MM.1S (cell line): ENCODE results near the gene FRMD3.

ENCODE experiments used
- DNase-seq: peaks from one replicate; pipeline ENCODE4 v3.0.0-alpha.2; 2015
- H2AFZ ChIP-seq: fragments of 300-600 bp; sonication (generic); 2 replicates; pipeline ENCODE4 v1.6.0; 2016; ENCODE audit warnings: antibody characterized with exemption, low read length
- H3F3A ChIP-seq: fragments of 300-600 bp; sonication (generic); 2 replicates; pipeline ENCODE4 v1.6.1; 2016; ENCODE audit warnings: mild to moderate bottlenecking, antibody characterized with exemption, low read length, moderate library complexity, mixed read lengths; ENCODE audit not compliant: insufficient read depth
- H3K27ac ChIP-seq: fragments of 300-600 bp; sonication (generic); 2 replicates; pipeline ENCODE4 v1.5.1; 2016; ENCODE audit warnings: mild to moderate bottlenecking, low read length
- H3K27me3 ChIP-seq: fragments of 300-600 bp; sonication (generic); replicated peaks from 2 replicates; pipeline ENCODE4 v1.6.0; 2016; ENCODE audit warnings: low read length; ENCODE audit not compliant: insufficient read depth
- H3K36me3 ChIP-seq: fragments of 300-600 bp; sonication (generic); replicated peaks from 2 replicates; pipeline ENCODE4 v1.6.1; 2016; ENCODE audit warnings: mild to moderate bottlenecking, low read length, mixed read lengths; ENCODE audit not compliant: insufficient read depth
- H3K4me1 ChIP-seq: fragments of 300-600 bp; sonication (generic); 2 replicates; pipeline ENCODE4 v1.6.1; 2016; ENCODE audit warnings: low read length, mixed read lengths
- H3K4me2 ChIP-seq: fragments of 300-600 bp; sonication (generic); 2 replicates; pipeline ENCODE4 v1.6.0; 2016; ENCODE audit warnings: low read depth, low read length
- H3K4me3 ChIP-seq: fragments of 300-600 bp; sonication (generic); 2 replicates; pipeline ENCODE4 v1.5.1; 2016; ENCODE audit warnings: low read length, mixed read lengths
- H3K79me2 ChIP-seq: fragments of 300-600 bp; sonication (generic); 2 replicates; pipeline ENCODE4 v1.6.1; 2016; ENCODE audit warnings: mixed run types, low read length, mixed read lengths
- H3K9ac ChIP-seq: fragments of 300-600 bp; sonication (generic); 2 replicates; pipeline ENCODE4 v1.6.1; 2016; ENCODE audit warnings: low read length, mixed read lengths
- H3K9me2 ChIP-seq: fragments of 300-600 bp; sonication (generic); replicated peaks from 2 replicates; pipeline ENCODE4 v1.6.1; 2016; ENCODE audit warnings: mild to moderate bottlenecking, low read length, mixed read lengths; ENCODE audit not compliant: insufficient read depth
- H3K9me3 ChIP-seq: fragments of 300-600 bp; sonication (generic); replicated peaks from 2 replicates; pipeline ENCODE4 v1.6.1; 2016; ENCODE audit warnings: mild to moderate bottlenecking, low read length, mixed read lengths; ENCODE audit not compliant: insufficient read depth
- H4K20me1 ChIP-seq: fragments of 300-600 bp; sonication (generic); 2 replicates; pipeline ENCODE4 v1.6.1; 2016; ENCODE audit warnings: mild to moderate bottlenecking, low read length, moderate library complexity, mixed read lengths; ENCODE audit not compliant: insufficient read depth
- EZH2 ChIP-seq: fragments of 300-600 bp; sonication (generic); optimal IDR thresholded peaks from 2 replicates; pipeline ENCODE3; 2017; ENCODE audit warnings: low read depth, mild to moderate bottlenecking, antibody characterized with exemption, low read length, mixed read lengths
- EZH2phosphoT487 ChIP-seq: fragments of 300-600 bp; sonication (generic); IDR thresholded peaks from 2 replicates; pipeline ENCODE4 v1.6.1; 2018; ENCODE audit warnings: antibody characterized with exemption, low read length
- TF ChIP-seq, protein P1 (sequence below): fragments of 300-600 bp; sonication (generic); IDR thresholded peaks from 2 replicates; pipeline ENCODE4 v1.5.1; 2016; ENCODE audit warnings: antibody characterized with exemption, low read length, mixed read lengths

Gene FRMD3

DNA sequence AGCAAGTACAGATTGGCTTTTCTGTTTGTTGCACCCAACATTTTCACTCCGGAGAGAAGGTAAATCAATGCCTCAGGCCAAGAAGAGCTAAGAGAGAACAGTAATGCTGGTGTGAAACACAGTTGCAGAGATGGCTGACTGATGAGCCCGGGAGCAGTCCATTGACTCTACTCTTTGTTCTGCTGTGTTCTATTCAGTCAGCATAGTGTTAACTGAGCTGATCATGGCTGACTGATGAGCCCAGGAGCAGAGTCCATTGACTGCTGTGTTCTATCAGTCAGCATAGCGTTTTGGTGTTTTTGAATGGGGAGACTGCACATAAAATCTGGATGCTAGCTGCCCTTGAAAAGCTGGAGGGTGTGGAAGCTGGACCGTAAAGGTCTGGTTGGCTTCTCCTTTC lies 141.4 kb downstream of the FRMD3 start:
- no peak overlapping the region for H3K9ac ChIP-seq
- DNase-seq, result no peak
- TF ChIP-seq, protein P1, sequence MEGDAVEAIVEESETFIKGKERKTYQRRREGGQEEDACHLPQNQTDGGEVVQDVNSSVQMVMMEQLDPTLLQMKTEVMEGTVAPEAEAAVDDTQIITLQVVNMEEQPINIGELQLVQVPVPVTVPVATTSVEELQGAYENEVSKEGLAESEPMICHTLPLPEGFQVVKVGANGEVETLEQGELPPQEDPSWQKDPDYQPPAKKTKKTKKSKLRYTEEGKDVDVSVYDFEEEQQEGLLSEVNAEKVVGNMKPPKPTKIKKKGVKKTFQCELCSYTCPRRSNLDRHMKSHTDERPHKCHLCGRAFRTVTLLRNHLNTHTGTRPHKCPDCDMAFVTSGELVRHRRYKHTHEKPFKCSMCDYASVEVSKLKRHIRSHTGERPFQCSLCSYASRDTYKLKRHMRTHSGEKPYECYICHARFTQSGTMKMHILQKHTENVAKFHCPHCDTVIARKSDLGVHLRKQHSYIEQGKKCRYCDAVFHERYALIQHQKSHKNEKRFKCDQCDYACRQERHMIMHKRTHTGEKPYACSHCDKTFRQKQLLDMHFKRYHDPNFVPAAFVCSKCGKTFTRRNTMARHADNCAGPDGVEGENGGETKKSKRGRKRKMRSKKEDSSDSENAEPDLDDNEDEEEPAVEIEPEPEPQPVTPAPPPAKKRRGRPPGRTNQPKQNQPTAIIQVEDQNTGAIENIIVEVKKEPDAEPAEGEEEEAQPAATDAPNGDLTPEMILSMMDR, result no peak
- TF ChIP-seq EZH2, result no peak
- no peak for TF ChIP-seq EZH2phosphoT487
- H4K20me1 ChIP-seq, result no peaks in the 10 kb centered on the region
- H3K4me3 ChIP-seq, result no peak overlapping the region
- no peaks in the 10 kb centered on the region for H3K79me2 ChIP-seq
- no peaks in the 10 kb centered on the region for H3K36me3 ChIP-seq
- no peak overlapping the region for H3K27ac ChIP-seq
- H3K9me2 ChIP-seq, result no peaks in the 10 kb centered on the region
- no peaks in the 10 kb centered on the region for H3K27me3 ChIP-seq
- H3K4me2 ChIP-seq, result no peak overlapping the region
- H3K4me1 ChIP-seq, result no peaks in the 10 kb centered on the region
- H3F3A ChIP-seq, result no peaks in the 10 kb centered on the region
- no peaks in the 10 kb centered on the region for H3K9me3 ChIP-seq
- no peak overlapping the region for H2AFZ ChIP-seq

DNA sequence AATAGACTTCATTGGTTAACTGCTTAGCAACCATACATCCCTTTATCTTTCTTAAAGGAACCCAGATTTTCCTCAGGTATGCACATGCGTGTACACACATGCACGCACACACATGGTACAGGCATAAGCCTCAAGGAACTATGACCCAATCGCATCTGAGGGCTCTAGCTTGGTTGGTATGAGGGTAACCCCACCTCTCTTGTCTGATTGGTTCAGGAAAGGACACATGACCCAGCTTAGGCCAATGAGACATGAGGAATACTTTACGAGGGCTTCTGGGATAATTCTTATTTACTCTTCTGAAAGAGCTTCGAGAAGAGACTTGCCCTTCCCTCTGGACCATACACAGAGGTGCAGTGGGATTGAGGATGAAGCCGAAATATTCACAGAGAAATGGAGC lies 141.9 kb downstream of the FRMD3 start:
- Histone ChIP-seq H3K9me3 (no peaks in the 10 kb centered on the region), H3K4me3 (no peak overlapping the region), H3K27ac (no peak overlapping the region), H3K36me3 (no peaks in the 10 kb centered on the region), H3K9ac (no peak overlapping the region), H3K4me2 (no peak overlapping the region), H3K9me2 (no peaks in the 10 kb centered on the region), H4K20me1 (no peaks in the 10 kb centered on the region), H3K79me2 (no peaks in the 10 kb centered on the region), H3K4me1 (no peaks in the 10 kb centered on the region), H3K27me3 (no peaks in the 10 kb centered on the region), H3F3A (no peaks in the 10 kb centered on the region), H2AFZ (no peak overlapping the region)
- no peak for DNase-seq
- TF ChIP-seq EZH2, result no peak

DNA sequence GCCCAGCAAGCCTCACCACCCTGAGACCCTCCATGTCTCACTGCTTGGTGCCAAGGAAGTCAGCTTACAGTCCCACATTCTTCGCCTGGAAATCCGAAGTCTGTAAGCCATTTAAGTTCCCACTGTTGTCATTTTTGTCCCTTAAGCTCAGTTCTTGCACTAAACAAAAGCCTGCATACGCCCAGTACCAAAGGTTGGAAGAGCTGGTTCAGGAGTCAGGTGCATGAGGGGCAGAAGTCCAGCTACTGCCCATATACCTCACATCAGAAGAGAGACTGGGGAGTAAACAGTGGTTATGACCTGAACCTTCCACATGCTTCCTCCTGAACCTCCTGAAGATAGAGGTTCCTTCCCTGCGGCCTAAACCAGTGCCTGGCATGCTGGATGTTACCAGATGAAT lies 146.0 kb downstream of the FRMD3 start:
- Histone ChIP-seq H3K9me2 (no peaks in the 10 kb centered on the region), H3K79me2 (no peaks in the 10 kb centered on the region), H2AFZ (no peak overlapping the region), H3K4me3 (no peak overlapping the region), H3K27me3 (no peaks in the 10 kb centered on the region), H3K36me3 (no peaks in the 10 kb centered on the region), H3K4me1 (no peaks in the 10 kb centered on the region), H3F3A (no peaks in the 10 kb centered on the region), H3K9ac (no peak overlapping the region), H3K27ac (no peak overlapping the region), H3K9me3 (no peaks in the 10 kb centered on the region), H3K4me2 (no peak overlapping the region), H4K20me1 (no peaks in the 10 kb centered on the region)
- DNase-seq, result no peak
- TF ChIP-seq, protein P1, result no peak
- TF ChIP-seq EZH2, result no peak
- TF ChIP-seq EZH2phosphoT487, result no peak

DNA sequence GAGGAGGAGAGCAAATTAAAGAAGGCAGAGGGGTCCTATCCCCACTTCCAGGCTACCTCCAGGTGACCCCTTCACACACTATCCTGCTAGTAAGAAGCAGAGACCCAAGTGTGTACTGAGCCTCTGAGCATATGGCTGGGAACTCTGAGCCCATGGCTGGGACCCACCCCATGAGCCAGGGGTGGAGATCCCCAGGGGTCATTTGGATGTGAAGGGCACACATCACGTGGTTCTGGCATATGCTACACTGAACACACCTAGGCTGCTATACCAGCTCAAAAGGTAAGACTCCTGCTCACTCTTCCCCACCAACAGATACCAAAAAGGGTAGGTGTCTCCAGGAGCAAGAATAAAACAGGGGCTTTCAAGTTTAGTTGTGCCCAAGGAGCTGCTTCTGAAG lies 149.9 kb downstream of the FRMD3 start:
- Histone ChIP-seq H3K9ac (no peak overlapping the region), H3F3A (no peaks in the 10 kb centered on the region), H3K27ac (no peak overlapping the region), H3K4me3 (no peak overlapping the region), H3K27me3 (no peaks in the 10 kb centered on the region), H3K4me1 (no peaks in the 10 kb centered on the region), H3K79me2 (no peaks in the 10 kb centered on the region), H3K4me2 (no peak overlapping the region), H2AFZ (no peak overlapping the region), H4K20me1 (no peaks in the 10 kb centered on the region), H3K9me3 (no peaks in the 10 kb centered on the region), H3K36me3 (no peaks in the 10 kb centered on the region), H3K9me2 (no peaks in the 10 kb centered on the region)
- TF ChIP-seq EZH2, result no peak
- TF ChIP-seq, protein P1, result no peak
- no peak for TF ChIP-seq EZH2phosphoT487
- no peak for DNase-seq
